Right renal cortex interstitium (tissue), 3 donors: ENCODE measurements around the gene NUP188. TPM values are rescaled to one million over a fixed set of nuclear protein-coding genes. Genes with fewer than 3 reads are reported as not detected.

Source experiments
- DNase-seq, 3 donors: peaks; one replicate each; pipeline ENCODE4 v3.0.0-alpha.2; 2013; ENCODE audit warnings: low read depth in 3 of 3, low spot score in 2 of 3
- polyA plus RNA-seq, 3 donors: library from polyadenylated mRNA; unstranded; fragments of 120-200 nt; gene quantifications; one replicate each; pipeline ENCODE4 v1.2.1, GENCODE V29; 2013; ENCODE audit not compliant: insufficient read length in 3 of 3

NUP188 gene, protein sequence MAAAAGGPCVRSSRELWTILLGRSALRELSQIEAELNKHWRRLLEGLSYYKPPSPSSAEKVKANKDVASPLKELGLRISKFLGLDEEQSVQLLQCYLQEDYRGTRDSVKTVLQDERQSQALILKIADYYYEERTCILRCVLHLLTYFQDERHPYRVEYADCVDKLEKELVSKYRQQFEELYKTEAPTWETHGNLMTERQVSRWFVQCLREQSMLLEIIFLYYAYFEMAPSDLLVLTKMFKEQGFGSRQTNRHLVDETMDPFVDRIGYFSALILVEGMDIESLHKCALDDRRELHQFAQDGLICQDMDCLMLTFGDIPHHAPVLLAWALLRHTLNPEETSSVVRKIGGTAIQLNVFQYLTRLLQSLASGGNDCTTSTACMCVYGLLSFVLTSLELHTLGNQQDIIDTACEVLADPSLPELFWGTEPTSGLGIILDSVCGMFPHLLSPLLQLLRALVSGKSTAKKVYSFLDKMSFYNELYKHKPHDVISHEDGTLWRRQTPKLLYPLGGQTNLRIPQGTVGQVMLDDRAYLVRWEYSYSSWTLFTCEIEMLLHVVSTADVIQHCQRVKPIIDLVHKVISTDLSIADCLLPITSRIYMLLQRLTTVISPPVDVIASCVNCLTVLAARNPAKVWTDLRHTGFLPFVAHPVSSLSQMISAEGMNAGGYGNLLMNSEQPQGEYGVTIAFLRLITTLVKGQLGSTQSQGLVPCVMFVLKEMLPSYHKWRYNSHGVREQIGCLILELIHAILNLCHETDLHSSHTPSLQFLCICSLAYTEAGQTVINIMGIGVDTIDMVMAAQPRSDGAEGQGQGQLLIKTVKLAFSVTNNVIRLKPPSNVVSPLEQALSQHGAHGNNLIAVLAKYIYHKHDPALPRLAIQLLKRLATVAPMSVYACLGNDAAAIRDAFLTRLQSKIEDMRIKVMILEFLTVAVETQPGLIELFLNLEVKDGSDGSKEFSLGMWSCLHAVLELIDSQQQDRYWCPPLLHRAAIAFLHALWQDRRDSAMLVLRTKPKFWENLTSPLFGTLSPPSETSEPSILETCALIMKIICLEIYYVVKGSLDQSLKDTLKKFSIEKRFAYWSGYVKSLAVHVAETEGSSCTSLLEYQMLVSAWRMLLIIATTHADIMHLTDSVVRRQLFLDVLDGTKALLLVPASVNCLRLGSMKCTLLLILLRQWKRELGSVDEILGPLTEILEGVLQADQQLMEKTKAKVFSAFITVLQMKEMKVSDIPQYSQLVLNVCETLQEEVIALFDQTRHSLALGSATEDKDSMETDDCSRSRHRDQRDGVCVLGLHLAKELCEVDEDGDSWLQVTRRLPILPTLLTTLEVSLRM (N-terminal part only)
- 10 to 100 TPM; 38.6 to 41.4 (median 40.5) TPM for polyA plus RNA-seq

GRCh38 chr9:128947527-128948301, at the start of gene NUP188, which contains the start of gene DOLK:
Gene NUP188, plus strand, starts transcription at chr9:128947699. Its CDS starts 21 bp downstream, at chr9:128947720.
Gene DOLK, minus strand, starts transcription at chr9:128947603. Its CDS starts 300 bp downstream, at chr9:128947303.
- DNase-seq: peak; percentile 70 to 89 (median 82)

DNA sequence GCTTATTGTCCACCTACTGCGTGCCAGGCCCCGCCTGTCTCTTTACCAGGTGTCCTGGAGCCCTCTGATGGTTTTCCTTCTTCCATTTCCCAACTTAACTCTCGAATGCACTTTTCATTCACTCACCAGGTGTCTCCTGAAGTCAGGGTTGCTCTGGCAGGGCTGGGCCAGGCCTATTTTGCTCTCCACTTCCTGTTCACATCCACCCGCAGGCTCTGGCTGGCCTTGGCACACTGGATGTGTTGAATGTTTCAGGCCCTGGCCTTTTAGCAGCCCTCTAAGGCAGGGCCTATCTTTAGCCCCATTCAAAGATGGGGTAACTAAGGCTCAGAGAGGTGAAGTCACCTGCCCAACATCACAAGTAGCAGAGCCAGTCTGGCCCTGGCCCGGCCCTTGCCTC, 49.1 kb upstream of the NUP188 start:
- DNase-seq: no peak

DNA sequence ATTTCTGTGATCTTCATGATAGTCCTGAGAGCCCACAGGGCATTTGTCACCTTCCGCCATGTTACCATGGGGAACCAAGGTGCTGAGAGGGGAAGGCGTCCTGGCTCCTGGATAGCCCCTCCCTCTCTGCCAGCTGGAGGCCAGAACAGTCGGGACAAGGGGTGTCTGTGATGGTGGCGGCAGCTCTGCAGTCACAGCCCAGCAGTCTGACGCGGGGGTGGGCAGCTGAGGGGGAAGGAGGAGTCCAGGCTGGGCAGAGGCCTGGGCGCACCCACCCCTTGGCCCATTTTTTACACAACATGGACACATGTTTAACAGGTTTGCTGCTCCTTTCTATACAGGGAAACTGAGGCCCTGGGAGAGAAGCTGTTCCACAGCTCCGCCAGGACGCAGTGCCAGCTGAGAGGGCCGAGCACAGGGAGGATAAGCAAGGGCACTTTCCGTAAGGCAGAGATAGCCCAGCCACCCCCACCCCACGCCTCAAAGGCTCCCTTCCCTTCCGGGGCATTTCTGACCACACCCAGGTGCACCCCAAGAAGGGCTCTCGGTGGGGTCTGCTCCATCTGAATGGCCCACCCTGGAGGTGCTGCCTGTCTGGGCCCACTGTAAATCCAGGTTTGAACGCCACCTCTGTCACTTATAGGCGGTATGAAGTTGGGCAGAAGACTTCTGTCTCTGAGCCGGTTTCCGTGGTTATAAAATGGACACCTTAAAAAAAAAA, 48.5 kb upstream of the NUP188 start:
- no peak for DNase-seq

DNA sequence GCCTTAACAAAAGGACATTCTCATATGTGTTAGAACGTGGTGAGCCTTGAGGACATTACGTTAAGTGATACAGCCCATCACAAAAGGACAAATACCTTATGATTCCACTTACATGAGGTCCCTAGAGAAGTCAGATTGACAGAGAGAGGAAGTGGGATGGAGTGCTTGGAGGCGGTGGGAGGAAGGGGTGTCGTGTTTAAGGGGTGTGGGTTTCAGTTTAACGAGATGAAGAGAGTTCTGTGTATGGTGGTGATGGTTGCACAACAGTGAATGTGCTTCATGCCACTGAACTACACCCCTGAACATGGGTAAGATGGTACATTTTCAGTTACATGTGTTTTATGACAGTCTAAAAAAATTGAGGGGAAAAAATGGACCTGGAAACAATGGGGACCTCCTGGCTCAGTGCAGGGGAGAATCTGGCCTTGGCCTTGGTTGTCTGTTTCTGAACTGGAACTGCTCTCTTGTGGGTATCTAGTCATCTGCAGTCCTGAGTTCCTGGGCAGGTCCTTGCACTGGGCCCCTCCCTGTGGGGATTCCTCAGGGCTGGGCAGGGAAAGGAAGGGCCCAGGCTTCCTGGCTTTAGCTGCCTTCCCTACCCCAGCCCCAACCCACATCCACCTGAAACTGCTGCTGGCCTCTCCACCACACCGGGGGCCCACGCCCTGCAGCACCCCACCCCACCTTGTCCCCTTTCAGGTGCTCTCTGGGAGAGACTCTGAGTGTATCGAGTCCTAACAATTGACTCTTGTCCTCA, 47.8 kb upstream of the NUP188 start:
- no peak for DNase-seq

DNA sequence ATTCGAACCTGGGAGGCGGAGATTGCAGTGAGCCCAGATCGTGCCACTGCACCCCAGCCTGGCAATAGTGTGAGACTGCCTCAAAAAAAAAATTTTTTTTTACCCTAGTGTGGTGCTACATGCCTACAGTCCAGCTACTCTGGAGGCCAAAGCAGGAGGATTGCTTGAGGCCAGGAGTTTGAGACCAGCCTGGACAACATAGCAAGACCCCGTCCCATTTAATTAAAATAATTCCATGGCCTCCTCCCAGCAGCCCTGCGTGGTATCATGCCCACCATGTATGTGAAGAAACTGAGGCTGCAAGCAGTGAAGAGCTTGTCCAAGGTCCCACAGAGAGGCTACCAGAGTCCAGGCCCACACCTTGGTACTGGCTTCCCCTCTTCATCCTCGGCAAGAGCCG, 46.1 kb upstream of the NUP188 start:
- DNase-seq: no peak

DNA sequence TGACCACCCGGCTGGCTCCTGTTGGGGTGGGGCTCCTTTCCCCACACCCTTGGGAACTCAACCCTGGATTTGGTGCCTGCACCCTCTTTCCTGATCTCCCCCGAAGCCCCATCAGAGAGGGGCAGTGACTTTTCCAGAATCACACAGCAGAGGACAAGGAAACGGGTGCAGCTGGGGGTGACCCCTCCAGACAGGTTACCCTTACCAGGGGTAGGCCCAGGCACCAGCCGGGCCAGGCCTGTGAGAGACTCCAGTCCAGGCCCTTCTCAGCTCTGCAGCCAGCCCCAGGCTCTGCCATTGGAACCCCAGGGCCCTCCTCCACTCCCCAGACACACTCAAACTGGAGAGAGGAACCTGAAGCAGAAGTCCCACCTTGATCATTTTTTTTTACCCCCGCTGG, 45.7 kb upstream of the NUP188 start:
- DNase-seq: no peak

- DNase-seq: no peak
These were observed 45.0 kb upstream of the NUP188 start for GRCh38 chr9:128902351-128903078.

DNA sequence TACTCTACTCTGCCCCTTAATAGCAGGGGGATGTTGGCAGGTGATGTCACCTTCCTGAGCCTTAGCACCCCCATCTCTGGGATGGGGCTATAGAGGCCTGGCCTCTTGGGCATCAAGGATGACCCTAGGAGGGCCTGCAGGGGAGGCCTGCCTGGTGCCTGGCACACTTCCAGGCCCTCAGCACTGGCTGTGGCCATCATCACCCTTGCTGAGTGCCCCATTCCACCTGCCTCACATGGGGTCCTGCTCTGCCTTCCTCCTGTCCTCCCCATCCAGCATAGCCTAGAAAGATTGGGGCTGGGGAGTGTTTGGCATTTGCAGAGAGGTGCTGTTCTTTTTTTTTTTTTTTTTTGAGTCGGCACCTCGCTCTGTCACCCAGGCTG, 44.4 kb upstream of the NUP188 start:
- no peak for DNase-seq

- DNase-seq: no peak
These were observed 43.5 kb upstream of the NUP188 start for GRCh38 chr9:128903871-128904620.

DNA sequence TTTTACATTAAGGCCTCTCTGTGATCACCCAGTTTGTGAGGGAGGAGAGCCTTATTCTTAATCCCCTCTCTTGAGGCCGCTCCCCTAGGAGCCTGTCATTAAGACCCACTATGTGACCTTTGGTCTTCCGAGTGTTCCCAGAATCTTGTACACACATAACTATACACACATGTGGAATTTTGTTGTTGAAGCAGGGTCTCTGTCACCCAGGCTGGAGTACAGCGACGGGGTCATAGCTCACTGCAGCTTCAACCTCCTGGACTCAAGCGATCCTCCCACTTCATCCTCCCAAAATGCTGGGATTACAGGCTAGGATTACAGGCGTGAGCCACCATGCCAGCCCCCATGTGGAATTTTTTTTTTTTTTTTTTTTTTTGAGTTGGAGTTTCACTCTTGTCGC, 41.5 kb upstream of the NUP188 start:
- DNase-seq: no peak

- DNase-seq: no peak
These were observed 40.8 kb upstream of the NUP188 start for GRCh38 chr9:128906741-128907140.

GRCh38 chr9:128908372-128908771, 39.1 kb upstream of the NUP188 start:
- no peak for DNase-seq

- DNase-seq: no peak
These were observed 37.6 kb upstream of the NUP188 start for GRCh38 chr9:128909859-128910258.

- DNase-seq: no peak
These were observed 36.6 kb upstream of the NUP188 start for GRCh38 chr9:128910906-128911305.

- no peak for DNase-seq
These were observed 35.9 kb upstream of the NUP188 start for GRCh38 chr9:128911529-128912035.

GRCh38 chr9:128912270-128912853, 35.1 kb upstream of the NUP188 start:
- no peak for DNase-seq
